SJSA1 (cell line): ENCODE data around the gene ANGEL2. TPM values are rescaled to one million over a fixed set of nuclear protein-coding genes. Genes with fewer than 3 reads are reported as not detected.
A peak's percentile ranks its signal among the peaks of the same experiment; 100 is the strongest.

Experiments
- DNase-seq, 2 experiments: peaks; one replicate each; pipeline ENCODE4 v3.0.0-alpha.2; 2015 to 2020; ENCODE audit warnings: low spot score in 2 of 2, low read depth in 1 of 2
- H3K27ac ChIP-seq: fragments of 250-450 bp; sonication (Bioruptor Pico); 2 replicates; pipeline ENCODE4 v1.5.1; 2020; ENCODE audit warnings: mild to moderate bottlenecking, moderate library complexity
- H3K27me3 ChIP-seq: fragments of 250-450 bp; sonication (Bioruptor Pico); replicated peaks from 2 replicates; pipeline ENCODE4 v1.5.1; 2020; ENCODE audit warnings: mild to moderate bottlenecking, moderate library complexity
- H3K36me3 ChIP-seq: fragments of 250-450 bp; sonication (Bioruptor Pico); 2 replicates; pipeline ENCODE4 v1.5.1; 2020; ENCODE audit warnings: mild to moderate bottlenecking
- H3K4me1 ChIP-seq: fragments of 250-450 bp; sonication (Bioruptor Pico); replicated peaks from 2 replicates; pipeline ENCODE4 v1.6.1; 2021; ENCODE audit warnings: mild to moderate bottlenecking
- H3K4me3 ChIP-seq: fragments of 250-450 bp; sonication (Bioruptor Pico); 2 replicates; pipeline ENCODE4 v1.5.1; 2020; ENCODE audit warnings: mild to moderate bottlenecking
- H3K9me3 ChIP-seq: fragments of 250-450 bp; sonication (Bioruptor Pico); replicated peaks from 2 replicates; pipeline ENCODE4 v1.5.1; 2020; ENCODE audit warnings: mild to moderate bottlenecking
- total RNA-seq: library from RNA; depleted of rRNA; stranded (reverse); fragments of >200 nt; shearing (Covaris generic); gene quantifications from 2 replicates; pipeline ENCODE4 v1.2.3, GENCODE V29; 2014

ANGEL2 gene
- total RNA-seq, 1 experiment from 2014 or later, result 42.3 TPM

GRCh38 chr1:212959266-212960220, 56.1 kb downstream of the ANGEL2 start:
- no peaks in the 10 kb centered on the region; the same call in 1 of the 2 replicates for H3K9me3 ChIP-seq
- H3K27ac ChIP-seq, result no peak overlapping the region
- no peak for DNase-seq
- H3K36me3 ChIP-seq, result no peaks in the 10 kb centered on the region
- H3K4me3 ChIP-seq, result no peak overlapping the region
- peaks cover 9% of the 10 kb centered on the region for H3K4me1 ChIP-seq
- no peaks in the 10 kb centered on the region for H3K27me3 ChIP-seq

- Histone ChIP-seq H3K9me3 (no peaks in the 10 kb centered on the region; the same call in 1 of the 2 replicates), H3K27ac (peak overlapping the region; percentile 32; the same call in 1 of the 2 replicates), H3K27me3 (no peaks in the 10 kb centered on the region), H3K4me3 (no peak overlapping the region), H3K4me1 (peaks cover 9% of the 10 kb centered on the region), H3K36me3 (no peaks in the 10 kb centered on the region)
- peak; percentile 38 to 63 for DNase-seq
Observed at GRCh38 chr1:212958175-212958574, 57.5 kb downstream of the ANGEL2 start.

- Histone ChIP-seq H3K4me3 (no peak overlapping the region), H3K27me3 (no peaks in the 10 kb centered on the region), H3K27ac (no peak overlapping the region), H3K9me3 (no peaks in the 10 kb centered on the region; the same call in 1 of the 2 replicates), H3K4me1 (peaks cover 9% of the 10 kb centered on the region), H3K36me3 (no peaks in the 10 kb centered on the region)
- DNase-seq, result no peak
Observed at GRCh38 chr1:212957546-212957945, 58.1 kb downstream of the ANGEL2 start.

GRCh38 chr1:212955961-212956620, 59.6 kb downstream of the ANGEL2 start:
- no peaks in the 10 kb centered on the region; the same call in 1 of the 2 replicates for H3K9me3 ChIP-seq
- H3K4me1 ChIP-seq, result peaks cover 15% of the 10 kb centered on the region
- DNase-seq, result no peak
- no peaks in the 10 kb centered on the region for H3K36me3 ChIP-seq
- H3K4me3 ChIP-seq, result no peak overlapping the region
- no peaks in the 10 kb centered on the region for H3K27me3 ChIP-seq
- H3K27ac ChIP-seq, result no peak overlapping the region

- H3K4me1 ChIP-seq, result peaks cover 21% of the 10 kb centered on the region
- DNase-seq, result no peak
- H3K27ac ChIP-seq, result no peak overlapping the region
- H3K9me3 ChIP-seq, result no peaks in the 10 kb centered on the region; the same call in 1 of the 2 replicates
- H3K36me3 ChIP-seq, result no peaks in the 10 kb centered on the region
- no peak overlapping the region for H3K4me3 ChIP-seq
- no peaks in the 10 kb centered on the region for H3K27me3 ChIP-seq
Observed at GRCh38 chr1:212955098-212955497, 60.6 kb downstream of the ANGEL2 start.

- Histone ChIP-seq H3K9me3 (no peaks in the 10 kb centered on the region; the same call in 1 of the 2 replicates), H3K4me1 (peaks cover 26% of the 10 kb centered on the region), H3K36me3 (no peaks in the 10 kb centered on the region), H3K27ac (no peak overlapping the region), H3K4me3 (no peak overlapping the region), H3K27me3 (no peaks in the 10 kb centered on the region)
- no peak for DNase-seq
Observed at GRCh38 chr1:212954514-212954913, 61.2 kb downstream of the ANGEL2 start.

- H3K4me3 ChIP-seq, result no peak overlapping the region
- H3K27me3 ChIP-seq, result no peaks in the 10 kb centered on the region
- DNase-seq, result no peak
Observed at GRCh38 chr1:212953321-212953720, 62.3 kb downstream of the ANGEL2 start.

GRCh38 chr1:212952641-212952976, 63.1 kb downstream of the ANGEL2 start:
- H3K4me1 ChIP-seq, result peaks cover 17% of the 10 kb centered on the region
- no peaks in the 10 kb centered on the region for H3K36me3 ChIP-seq
- no peak overlapping the region for H3K27ac ChIP-seq
- no peaks in the 10 kb centered on the region for H3K27me3 ChIP-seq
- no peaks in the 10 kb centered on the region for H3K9me3 ChIP-seq
- no peak overlapping the region for H3K4me3 ChIP-seq
- no peak for DNase-seq

More at GRCh38 chr1:212953321-212953720, 62.3 kb downstream of the ANGEL2 start:
- Histone ChIP-seq H3K4me1 (peaks cover 24% of the 10 kb centered on the region), H3K27ac (no peak overlapping the region), H3K9me3 (no peaks in the 10 kb centered on the region), H3K36me3 (no peaks in the 10 kb centered on the region)

GRCh38 chr1:212951947-212952640, 63.6 kb downstream of the ANGEL2 start:
- H3K4me3 ChIP-seq, result no peak overlapping the region
- no peak overlapping the region for H3K27ac ChIP-seq
- no peaks in the 10 kb centered on the region for H3K36me3 ChIP-seq
- H3K27me3 ChIP-seq, result no peaks in the 10 kb centered on the region
- peaks cover 17% of the 10 kb centered on the region for H3K4me1 ChIP-seq
- DNase-seq, result no peak
- H3K9me3 ChIP-seq, result no peaks in the 10 kb centered on the region

GRCh38 chr1:212951126-212951946, 64.3 kb downstream of the ANGEL2 start:
- peak in 1 of 2 experiments; percentile 21 for DNase-seq
- H3K9me3 ChIP-seq, result no peaks in the 10 kb centered on the region
- no peaks in the 10 kb centered on the region for H3K36me3 ChIP-seq
- no peaks in the 10 kb centered on the region for H3K27me3 ChIP-seq
- H3K27ac ChIP-seq, result no peak overlapping the region
- peak overlapping the region; percentile 43 for H3K4me3 ChIP-seq
- peaks cover 17% of the 10 kb centered on the region for H3K4me1 ChIP-seq

GRCh38 chr1:212950243-212951125, 65.2 kb downstream of the ANGEL2 start, which contains the start of gene VASH2:
VASH2 (plus strand) TSS chr1:212950541; CDS start chr1:212951543, 1,002 bp downstream.
- Histone ChIP-seq H3K36me3 (no peaks in the 10 kb centered on the region), H3K4me1 (peaks cover 17% of the 10 kb centered on the region), H3K9me3 (no peaks in the 10 kb centered on the region), H3K27me3 (no peaks in the 10 kb centered on the region), H3K4me3 (peak within 1 kb of the TSS; percentile 43), H3K27ac (no peak within 1 kb of the TSS)
- peak; percentile 71 to 86 for DNase-seq

- Histone ChIP-seq H3K4me1 (peaks cover 17% of the 10 kb centered on the region), H3K27me3 (no peaks in the 10 kb centered on the region), H3K36me3 (no peaks in the 10 kb centered on the region), H3K9me3 (no peaks in the 10 kb centered on the region), H3K27ac (no peak overlapping the region), H3K4me3 (peak overlapping the region; percentile 43)
- no peak for DNase-seq
Observed at GRCh38 chr1:212949771-212950170, 65.9 kb downstream of the ANGEL2 start.
